Gastrocnemius medialis (tissue), 4 donors: Measurements from ENCODE around the gene EMC10.

Experiments used
- CTCF ChIP-seq, 5 experiments: fragments of 450-650 bp in 3 of 5; fragments of 200-600 bp in 2 of 5; sonication (generic) in 2 of 5; IDR thresholded peaks in 4 of 5; conservative IDR thresholded peaks in 1 of 5; 1 replicate in 4 of 5; 2 replicates in 1 of 5; pipeline ENCODE4 v1.5.1; 2016 to 2019; ENCODE audit warnings: antibody characterized with exemption in 5 of 5, mild to moderate bottlenecking in 3 of 5, moderate library complexity in 3 of 5
- POLR2A ChIP-seq, 2 donors: fragments of 450-650 bp; IDR thresholded peaks; one replicate each; pipeline ENCODE4 v1.6.1; 2017; ENCODE audit warnings: antibody characterized with exemption in 2 of 2, mild to moderate bottlenecking in 2 of 2, moderate library complexity in 2 of 2

- TF ChIP-seq CTCF (IDR thresholded peaks at IDR 0.05 in 4 of 5, conservative IDR thresholded peaks at IDR 0.05 in 1 of 5): no peak
- TF ChIP-seq POLR2A (IDR thresholded peaks at IDR 0.05): no peak
These were observed 34.4 kb downstream of the EMC10 start for GRCh38 chr19:50510700-50511068.
